HG03280 (cell line): ENCODE data around the gene PXMP4.

Source experiments
- ATAC-seq: cut with Tn5 transposase; IDR thresholded peaks from one replicate; pipeline ENCODE4 v1.9.1; 2021; ENCODE audit warnings: mild to moderate bottlenecking, moderate library complexity; ENCODE audit not compliant: unreplicated experiment

Gene PXMP4

DNA sequence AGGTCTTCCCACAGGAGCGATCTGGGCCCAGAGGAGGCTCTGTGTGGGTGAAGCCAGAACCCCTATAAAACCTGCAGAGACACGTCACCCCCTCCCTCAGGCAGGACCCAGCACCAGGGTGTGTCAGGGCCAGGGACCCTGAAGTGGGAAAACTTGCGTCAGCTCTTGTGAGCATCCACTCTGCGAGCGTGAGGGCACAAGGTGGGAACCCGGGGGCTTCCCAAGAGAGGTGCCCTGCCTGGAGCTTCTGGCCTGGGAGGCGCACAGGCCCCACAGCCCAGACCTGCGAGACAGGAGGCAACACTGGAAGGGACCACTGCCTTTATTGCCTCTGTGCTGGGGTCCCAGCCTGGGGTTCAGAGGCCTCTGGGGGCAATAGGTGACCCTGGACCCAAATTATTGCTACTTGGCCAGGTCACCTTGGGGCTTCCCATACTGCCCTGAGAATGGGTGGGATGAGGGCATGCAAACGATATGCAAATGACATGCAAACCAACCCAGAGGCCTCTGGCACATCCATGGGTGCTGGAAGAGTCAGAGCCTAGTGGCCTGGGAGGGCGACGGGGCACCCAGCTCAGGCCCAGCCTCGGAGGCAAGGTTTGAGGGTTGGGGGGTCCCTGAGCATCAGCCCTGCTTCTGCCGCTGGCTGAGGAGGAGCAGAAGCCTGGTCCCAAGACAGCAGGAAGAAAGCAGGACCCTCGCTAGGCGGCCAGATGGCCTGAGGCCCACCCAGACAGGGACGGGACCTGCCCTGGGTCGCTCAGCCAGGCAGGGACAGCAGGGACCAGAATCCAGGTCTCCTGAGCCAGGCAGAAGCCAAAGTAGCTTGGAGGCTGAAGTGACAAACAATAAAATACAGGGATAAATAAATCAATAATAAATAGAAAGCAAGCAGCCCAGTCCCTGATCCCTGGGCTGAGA is 63.1 kb downstream of the PXMP4 start:
- no peak for ATAC-seq

DNA sequence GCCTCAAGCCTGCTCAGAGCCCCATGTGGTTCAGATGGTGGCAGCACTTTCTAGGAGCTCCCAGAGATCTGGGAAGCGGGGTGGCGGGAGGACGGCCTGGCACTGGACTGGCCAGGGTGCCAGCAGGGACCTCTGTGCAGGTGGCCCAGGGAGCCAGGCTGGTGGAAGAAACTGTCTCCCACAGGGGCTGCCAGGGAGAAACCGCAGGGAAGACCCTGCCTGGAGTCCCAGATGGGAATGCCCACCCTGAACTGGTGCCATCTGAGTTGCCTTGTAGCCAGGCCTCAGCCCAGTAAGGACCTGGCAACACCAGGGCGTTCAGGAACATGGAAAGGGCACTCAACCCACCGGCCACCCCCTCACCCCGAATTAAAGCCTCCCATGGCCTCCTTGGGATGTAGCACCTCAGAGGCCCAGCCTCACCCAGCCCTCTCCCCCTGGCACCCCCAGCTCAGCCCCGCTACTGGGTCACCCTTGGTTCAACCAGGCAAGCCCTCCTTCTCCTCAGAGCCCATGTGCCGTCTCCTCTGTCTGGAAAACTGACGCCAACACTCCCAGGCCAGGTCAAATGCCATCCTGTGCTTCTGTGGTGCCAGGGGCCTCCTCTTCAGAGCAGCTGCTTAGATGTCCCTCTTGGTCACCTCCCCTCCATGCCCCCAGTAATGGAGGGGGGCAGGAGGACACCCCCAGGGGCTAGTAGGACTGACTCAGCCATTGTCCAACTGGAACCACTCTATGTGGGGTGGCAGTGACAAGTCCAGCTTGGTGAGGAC is 63.9 kb downstream of the PXMP4 start:
- ATAC-seq = no peak

DNA sequence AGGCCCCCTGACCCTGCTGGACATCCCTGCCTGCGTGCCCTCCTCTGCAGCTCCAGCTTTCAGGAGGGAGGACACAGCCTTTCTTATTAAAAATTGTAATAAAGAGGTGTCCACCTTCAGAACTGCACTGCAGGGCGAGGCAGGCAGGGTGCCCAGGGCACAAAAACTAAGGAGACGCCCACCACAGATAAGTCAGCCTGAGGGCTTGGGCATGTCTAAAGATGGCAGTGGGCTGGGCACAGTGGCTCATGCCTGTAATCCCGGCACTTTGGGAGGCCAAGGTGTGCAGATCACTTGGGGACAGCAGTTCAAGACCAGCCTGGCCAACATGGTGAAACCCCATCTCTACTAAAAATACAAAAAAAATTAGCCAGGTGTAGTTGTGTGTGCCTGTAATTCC is 64.9 kb downstream of the PXMP4 start:
- ATAC-seq = no peak

DNA sequence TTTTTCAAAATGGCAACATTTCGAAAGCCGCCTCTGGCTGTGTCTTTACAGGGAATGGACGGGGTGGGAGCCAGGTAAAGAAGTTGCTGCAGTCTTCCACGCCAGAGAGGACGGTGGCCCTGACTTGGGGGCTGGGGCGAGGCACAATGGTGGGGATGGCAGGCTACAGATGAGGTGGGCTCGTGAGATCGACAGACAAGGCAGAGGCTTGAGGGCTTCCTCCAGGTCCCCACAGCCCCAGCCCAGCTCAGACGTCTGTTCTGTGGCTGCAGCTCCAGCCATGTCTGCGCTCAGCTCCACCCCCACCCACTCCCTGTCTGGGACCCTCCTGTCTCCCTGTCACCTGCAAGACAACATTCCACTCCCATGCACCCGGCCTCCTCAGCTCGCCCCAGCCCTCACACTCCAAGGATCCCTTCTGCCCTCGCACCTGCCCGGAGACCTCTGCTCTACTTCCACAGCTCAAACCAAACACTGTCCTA is 65.4 kb downstream of the PXMP4 start:
- ATAC-seq = no peak

DNA sequence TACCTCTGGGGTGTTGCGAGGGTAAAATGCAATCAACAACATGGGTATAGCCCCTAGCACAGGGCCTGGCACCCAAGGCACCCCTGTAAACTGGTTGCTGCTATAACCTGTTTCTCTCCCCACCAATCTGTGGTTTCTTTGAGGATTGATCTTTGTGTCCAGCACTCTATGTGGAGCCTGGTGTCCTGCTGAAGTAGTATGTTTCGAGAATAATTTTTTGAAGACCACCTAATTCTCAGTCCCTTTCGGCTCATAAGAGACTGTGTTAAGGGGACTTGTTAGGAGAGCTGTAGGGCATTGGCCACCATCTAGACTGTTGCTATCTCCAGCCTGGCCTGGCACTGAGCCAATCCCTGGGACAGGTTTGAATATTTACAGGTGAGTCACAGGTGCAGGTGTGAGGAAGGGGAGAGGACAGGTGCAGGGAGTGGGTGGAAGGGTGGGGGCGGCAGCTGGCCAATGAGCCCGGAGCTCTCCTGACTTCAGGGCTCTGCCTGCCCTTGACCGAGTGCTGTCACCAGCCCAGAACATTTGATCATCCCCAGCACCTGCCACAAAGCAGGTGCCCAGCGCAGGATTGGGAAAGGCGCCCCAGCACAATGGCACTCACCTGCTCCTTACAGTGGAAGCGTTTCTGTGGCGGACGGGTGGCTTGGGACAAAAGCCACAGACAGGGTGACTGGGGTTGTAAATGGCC is 66.1 kb downstream of the PXMP4 start:
- no peak for ATAC-seq

DNA sequence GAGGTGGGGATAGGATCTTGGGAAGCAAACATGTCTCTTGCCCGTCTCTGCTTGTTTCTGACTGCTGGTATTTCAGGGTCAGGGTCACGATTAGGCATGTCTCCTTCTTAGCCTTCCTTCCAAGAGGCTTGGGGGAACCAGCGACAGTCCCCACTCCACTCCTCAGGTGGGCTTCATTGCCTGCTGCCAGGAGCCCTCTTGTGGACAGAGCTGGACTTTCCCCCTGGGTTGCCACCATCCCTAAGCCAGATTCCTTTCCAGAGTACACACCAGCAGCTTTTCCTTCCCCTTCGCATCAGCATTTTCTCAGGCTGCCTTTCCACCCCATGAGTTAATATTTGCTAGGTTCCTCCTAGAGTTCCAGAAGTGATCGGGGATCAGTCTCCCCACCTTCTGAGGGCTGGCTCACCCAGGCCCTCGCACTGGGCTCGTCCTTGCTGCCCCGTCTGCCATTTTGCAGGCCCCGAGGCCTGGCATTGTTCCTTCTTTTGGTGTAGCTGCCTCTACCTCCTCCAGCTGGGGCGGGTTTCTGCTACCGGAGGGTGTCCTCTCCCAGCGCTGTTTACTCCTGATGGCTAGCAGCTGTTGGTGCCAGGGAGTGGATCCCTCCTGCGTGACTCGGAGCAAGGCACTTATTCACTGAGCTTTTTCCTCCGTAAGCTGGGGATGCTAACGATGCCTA is 66.8 kb downstream of the PXMP4 start:
- ATAC-seq = no peak
